H1 (cell line): ENCODE measurements around the gene TWIST2. TPM values are rescaled to one million over a fixed set of nuclear protein-coding genes. Genes with fewer than 3 reads are reported as not detected.

ENCODE experiments used
- CTCF ChIA-PET: fragments of 300-600 bp; sonication (Branson Sonifier 250); formaldehyde crosslinking; loops from one replicate; lab custom pipeline; 2021; ENCODE audit not compliant: partially characterized antibody; lab: Charles Lee
- POLR2A ChIA-PET: fragments of 300-600 bp; sonication (Branson Sonifier 250); formaldehyde crosslinking; loops from one replicate; lab custom pipeline; 2021; ENCODE audit warnings: inconsistent platforms; ENCODE audit not compliant: partially characterized antibody; lab: Charles Lee
- DNase-seq, 2 experiments: peaks; one replicate each; pipeline versions ENCODE4 v3.0.0 to v3.0.0-alpha.2; 2010 to 2022; ENCODE audit warnings: low spot score in 2 of 2, low read depth in 1 of 2, mixed read lengths in 1 of 2
- FAIRE-seq: peaks from 2 replicates; lab custom pipeline; 2011; peaks lifted over from hg19 to GRCh38; lab: Jason Lieb, UNC
- H2AFZ ChIP-seq: 2 replicates; pipeline ENCODE4 v1.8.1; 2012; ENCODE audit warnings: low read length, inconsistent platforms
- H2AK5ac ChIP-seq: 2 replicates; pipeline ENCODE4 v1.6.1; 2013; ENCODE audit warnings: low read depth, low read length
- H2BK120ac ChIP-seq: replicated peaks from 2 replicates; pipeline ENCODE3; 2013; ENCODE audit warnings: low read depth, low read length, inconsistent platforms
- H2BK12ac ChIP-seq: 2 replicates; pipeline ENCODE4 v1.6.1; 2013; ENCODE audit warnings: low read depth, low read length
- H2BK15ac ChIP-seq: 2 replicates; pipeline ENCODE4 v1.6.1; 2013; ENCODE audit warnings: low read length
- H2BK20ac ChIP-seq: 2 replicates; pipeline ENCODE4 v1.6.1; 2013; ENCODE audit warnings: low read length
- H2BK5ac ChIP-seq: 2 replicates; pipeline ENCODE4 v1.6.1; 2013; ENCODE audit warnings: low read depth, low read length
- H3K14ac ChIP-seq: 2 replicates; pipeline ENCODE4 v1.6.1; 2013; ENCODE audit warnings: inconsistent platforms; ENCODE audit not compliant: insufficient read length
- H3K18ac ChIP-seq: 2 replicates; pipeline ENCODE4 v1.6.1; 2013; ENCODE audit warnings: low read length; ENCODE audit errors: extremely low read depth
- H3K23ac ChIP-seq: 2 replicates; pipeline ENCODE4 v1.6.1; 2013; ENCODE audit warnings: inconsistent platforms; ENCODE audit not compliant: insufficient read length
- H3K23me2 ChIP-seq: 2 replicates; pipeline ENCODE4 v1.6.1; 2013; ENCODE audit warnings: low read depth, low read length
- H3K27ac ChIP-seq: 2 replicates; pipeline ENCODE4 v1.6.1; 2011; ENCODE audit warnings: low read depth, low read length, inconsistent platforms
- H3K27me3 ChIP-seq, 4 experiments: replicated peaks in 1 of 4; 1 replicate in 1 of 4; 2 replicates in 3 of 4; pipeline versions ENCODE4 v1.6.1 to v1.8.1; 2011 to 2013; ENCODE audit warnings: low read length in 3 of 4, mild to moderate bottlenecking in 3 of 4, inconsistent platforms in 2 of 4, mixed read lengths in 2 of 4, moderate library complexity in 1 of 4; ENCODE audit not compliant: control insufficient read depth in 3 of 4, insufficient read depth in 3 of 4; ENCODE audit errors: extremely low read depth in 1 of 4
- H3K36me3 ChIP-seq, 4 experiments: 2 replicates each; pipeline versions ENCODE4 v1.6.1 to v1.8.1; 2011 to 2013; ENCODE audit warnings: mild to moderate bottlenecking in 4 of 4, low read length in 3 of 4, moderate library complexity in 2 of 4, control low read depth in 1 of 4, inconsistent platforms in 1 of 4; ENCODE audit not compliant: insufficient read depth in 4 of 4, control insufficient read depth in 2 of 4
- H3K4ac ChIP-seq: replicated peaks from 2 replicates; pipeline ENCODE3; 2013; ENCODE audit warnings: low read length, low read depth, mixed read lengths, inconsistent platforms; ENCODE audit not compliant: insufficient read length
- H3K4me1 ChIP-seq, 4 experiments: replicated peaks in 1 of 4; 1 replicate in 1 of 4; 2 replicates in 3 of 4; pipeline versions ENCODE4 v1.6.1 to v1.8.1; 2011 to 2013; ENCODE audit warnings: low read length in 3 of 4, inconsistent platforms in 2 of 4, mixed read lengths in 1 of 4; ENCODE audit not compliant: insufficient read depth in 4 of 4, control insufficient read depth in 3 of 4
- H3K4me2 ChIP-seq, 2 experiments: 2 replicates each; pipeline versions ENCODE4 v1.6.1 to v1.8.1; 2011 to 2013; ENCODE audit warnings: low read depth in 2 of 2, low read length in 2 of 2, control low read depth in 1 of 2, inconsistent platforms in 1 of 2, mild to moderate bottlenecking in 1 of 2; ENCODE audit not compliant: insufficient read depth in 1 of 2
- H3K4me3 ChIP-seq, 4 experiments: fragments of 200-600, 300-600 bp in 1 of 4; sonication (generic), shearing (Covaris generic), sonication (Bioruptor Twin) in 1 of 4; 2 replicates each; pipeline versions ENCODE4 v1.5.1 to v1.8.1; 2011 to 2016; ENCODE audit warnings: low read length in 4 of 4, low read depth in 3 of 4, control low read depth in 2 of 4, inconsistent platforms in 2 of 4, mild to moderate bottlenecking in 2 of 4, mixed read lengths in 1 of 4, moderate library complexity in 1 of 4; ENCODE audit not compliant: insufficient read depth in 2 of 4; ENCODE audit errors: extremely low read depth in 1 of 4
- H3K56ac ChIP-seq: replicated peaks from 2 replicates; pipeline ENCODE3; 2013; ENCODE audit warnings: low read depth, mild to moderate bottlenecking, mixed read lengths, low read length, inconsistent platforms; ENCODE audit not compliant: insufficient read length
- H3K79me1 ChIP-seq: 2 replicates; pipeline ENCODE4 v1.6.1; 2013; ENCODE audit warnings: low read depth, low read length, control low read depth
- H3K79me2 ChIP-seq, 2 experiments: 2 replicates each; pipeline versions ENCODE4 v1.6.1 to v1.8.1; 2012 to 2013; ENCODE audit warnings: low read length in 2 of 2, mild to moderate bottlenecking in 2 of 2, inconsistent platforms in 1 of 2; ENCODE audit not compliant: insufficient read depth in 2 of 2, control insufficient read depth in 1 of 2
- H3K9ac ChIP-seq, 4 experiments: replicated peaks in 1 of 4; 1 replicate in 1 of 4; 2 replicates in 3 of 4; pipeline versions ENCODE4 v1.6.1 to v1.8.1; 2011 to 2013; ENCODE audit warnings: low read depth in 3 of 4, low read length in 3 of 4, control low read depth in 2 of 4, mild to moderate bottlenecking in 2 of 4, moderate library complexity in 2 of 4, inconsistent platforms in 1 of 4; ENCODE audit errors: extremely low read depth in 1 of 4
- H3K9me3 ChIP-seq, 2 experiments: 2 replicates each; pipeline versions ENCODE4 v1.6.1 to v1.8.1; 2012 to 2013; ENCODE audit warnings: mild to moderate bottlenecking in 2 of 2, moderate library complexity in 2 of 2, control low read depth in 1 of 2, inconsistent platforms in 1 of 2, low read depth in 1 of 2, low read length in 1 of 2, mixed read lengths in 1 of 2; ENCODE audit not compliant: insufficient read depth in 2 of 2
- H4K20me1 ChIP-seq, 2 experiments: replicated peaks in 1 of 2; 2 replicates each; pipeline versions ENCODE3 to v1.8.1; 2011 to 2013; ENCODE audit warnings: inconsistent platforms in 2 of 2, low read length in 2 of 2, mild to moderate bottlenecking in 1 of 2; ENCODE audit not compliant: insufficient read depth in 2 of 2, control insufficient read depth in 1 of 2
- H4K5ac ChIP-seq: 2 replicates; pipeline ENCODE4 v1.6.1; 2013; ENCODE audit warnings: low read length, low read depth, mixed read lengths, inconsistent platforms; ENCODE audit not compliant: insufficient read length
- H4K8ac ChIP-seq: 2 replicates; pipeline ENCODE4 v1.8.0; 2013; ENCODE audit warnings: mild to moderate bottlenecking, moderate library complexity, low read length, inconsistent platforms; ENCODE audit not compliant: insufficient read depth; ENCODE audit errors: extremely low read depth
- H4K91ac ChIP-seq: replicated peaks from 2 replicates; pipeline ENCODE3; 2013; ENCODE audit warnings: low read length, mixed read lengths, inconsistent platforms; ENCODE audit not compliant: insufficient read length
- HDAC2 ChIP-seq, 2 experiments: fragments of 300-600 bp in 1 of 2; sonication (generic) in 1 of 2; IDR thresholded peaks; 2 replicates each; pipeline ENCODE4 v1.6.1; 2011 to 2012; ENCODE audit warnings: low read depth in 2 of 2, low read length in 2 of 2, mild to moderate bottlenecking in 2 of 2, moderate library complexity in 2 of 2, borderline replicate concordance in 1 of 2, inconsistent platforms in 1 of 2
- WGBS, 2 experiments: shearing (Covaris generic) in 1 of 2; methylation state at CpG; one replicate each; pipeline versions ENCODE4 v1.1.6 to v1.1.7; 2013 to 2015; ENCODE audit warnings: low lambda C conversion rate in 2 of 2, mixed read lengths in 2 of 2, inconsistent platforms in 1 of 2, low coverage in 1 of 2, missing lambda C conversion rate in 1 of 2; ENCODE audit not compliant: insufficient replicate concordance in 2 of 2, insufficient coverage in 1 of 2, insufficient read length in 1 of 2; ENCODE audit errors: extremely low coverage in 1 of 2, missing lambda C conversion rate in 1 of 2; 5-methylcytosine and 5-hydroxymethylcytosine counted together
- polyA plus RNA-seq, 7 experiments: library from polyadenylated mRNA; depleted of rRNA in 3 of 7; stranded (reverse) in 5 of 7; unstranded in 2 of 7; fragments of >200 nt in 5 of 7; fragments of 200-250 nt in 2 of 7; gene quantifications; 1 replicate in 5 of 7; 2 replicates in 1 of 7; 4 replicates in 1 of 7; pipeline versions ENCODE4 v1.2.1 to v1.2.3, GENCODE V29; 2011 to 2013; ENCODE audit warnings: missing spikeins in 2 of 7, mixed read lengths in 2 of 7
- total RNA-seq: library from RNA; stranded (reverse); fragmentation: NEBNext Ultra II Directional; extraction: Animal tissue kit (Norgen Biotek cat#: 25700); gene quantifications from 2 replicates; pipeline ENCODE4 v1.2.1, GENCODE V29; 2021

TWIST2 gene
- total and polyA plus RNA-seq, 2 of the 8 experiments (the other 6 are each of a cell fraction or from before 2014, with no cell fraction given) = 2.6 to 4.3 TPM

- Histone ChIP-seq H3K4me3 (no peak overlapping the region), H4K91ac (no peak overlapping the region), H2AK5ac (no peak overlapping the region), H2AFZ (no peak overlapping the region), H3K4ac (no peak overlapping the region), H3K27me3 (no peaks in the 10 kb centered on the region), H3K9ac (no peak overlapping the region), H3K4me1 (no peaks in the 10 kb centered on the region), H3K14ac (no peak overlapping the region), H3K23ac (no peak overlapping the region), H3K23me2 (no peaks in the 10 kb centered on the region), H3K56ac (no peak overlapping the region), H3K79me1 (no peaks in the 10 kb centered on the region), H2BK20ac (no peak overlapping the region), H3K18ac (no peak overlapping the region), H2BK120ac (no peak overlapping the region), H3K9me3 (no peaks in the 10 kb centered on the region), H2BK15ac (no peak overlapping the region), H4K5ac (no peak overlapping the region), H2BK5ac (no peak overlapping the region), H3K4me2 (no peak overlapping the region), H3K27ac (no peak overlapping the region), H3K36me3 (no peaks in the 10 kb centered on the region), H4K20me1 (no peaks in the 10 kb centered on the region), H3K79me2 (no peaks in the 10 kb centered on the region), H4K8ac (no peak overlapping the region), H2BK12ac (no peak overlapping the region)
- no peak for TF ChIP-seq HDAC2 (IDR thresholded peaks at IDR 0.05; ENCODE audit: borderline replicate concordance in 1 of 2, low read depth in 2 of 2, low read length in 2 of 2)
- WGBS, 2 experiments = 89% methylated on average over 14 of the region's 14 CpGs; no CpG with 5 or more reads in 1 of the 2 experiments
- ChIA-PET POLR2A (no interaction called here), CTCF (no interaction called here)
- DNase-seq (peak in 1 of 2 experiments; percentile 20), FAIRE-seq (no peak)
Observed at GRCh38 chr2:238943338-238944067, 95.6 kb downstream of the TWIST2 start.
